Right cardiac atrium (tissue), 5 donors: ENCODE data around the gene CRHR1. TPM values are rescaled to one million over a fixed set of nuclear protein-coding genes. Genes with fewer than 3 reads are reported as not detected.
"Not testable (repeated sequence)": the region's sequence is repeated elsewhere in the genome, so short reads cannot be mapped to it uniquely, and the experiment has no call there.

Experiments used
- ATAC-seq, 2 donors: fragments of 200-7000 bp; cut with Tn5 transposase; one replicate each; pipeline versions ENCODE4 v1.8.0 to v1.9.1; 2020; ENCODE audit warnings: moderate library complexity in 2 of 2, mild to moderate bottlenecking in 1 of 2
- DNase-seq, 3 donors: peaks; one replicate each; pipeline ENCODE4 v3.0.0-alpha.2; 2020
- H3K27ac ChIP-seq: one replicate; pipeline ENCODE4 v1.5.1; 2013; ENCODE audit warnings: mild to moderate bottlenecking, low read length, control low read depth, moderate library complexity
- H3K27me3 ChIP-seq: one replicate; pipeline ENCODE4 v1.6.1; 2013; ENCODE audit not compliant: control insufficient read depth, insufficient read depth
- H3K4me1 ChIP-seq: one replicate; pipeline ENCODE4 v1.6.1; 2013; ENCODE audit warnings: low read length; ENCODE audit not compliant: control insufficient read depth, insufficient read depth
- H3K4me3 ChIP-seq: one replicate; pipeline ENCODE4 v1.5.1; 2013; ENCODE audit warnings: low read length, control low read depth
- H3K9me3 ChIP-seq: one replicate; pipeline ENCODE4 v1.6.1; 2013; ENCODE audit warnings: low read length; ENCODE audit not compliant: control insufficient read depth
- WGBS: extraction: QIAGEN DNeasy Blood & Tissue Kit; methylation state at CpG from one replicate; pipeline ENCODE4 v1.1.7; 2013; 5-methylcytosine and 5-hydroxymethylcytosine counted together
- intact Hi-C, 4 donors: fragments of 100-400 bp; cut with DNase I; formaldehyde crosslinking; loops; one replicate each; pipeline versions ENCODE4 v1.11.0 to v1.14.0; 2022 to 2023
- polyA plus RNA-seq: library from polyadenylated mRNA; stranded (reverse); fragments of 200-250 nt; gene quantifications from one replicate; pipeline ENCODE4 v1.2.3, GENCODE V29; 2013
- total RNA-seq, 4 donors: library from RNA; stranded (reverse); fragmentation: NEBNext Ultra II Directional; extraction: Animal tissue kit (Norgen Biotek cat#: 25700); gene quantifications; one replicate each; pipeline ENCODE4 v1.2.1, GENCODE V29; 2021
- donor health status: healthy with polysubstance abuse.
- donor health status: DM: no; HTN: yes; CAD: no.
- donor health status: DM: no; HTN: no; CAD: no.
- donor health status: DM: no; HTN: yes; CAD: no; lungs with severe emphysema.
- donor health status: DM: yes; HTN: yes; CAD: no.

The CRHR1 gene
- total and polyA plus RNA-seq, 5 donors: not detected

GRCh38 chr17:45855691-45856336 is 71.7 kb downstream of the CRHR1 start:
- no peaks in the 10 kb centered on the region for H3K9me3 ChIP-seq
- 61% methylated on average over 2 of the region's 2 CpGs for WGBS
- intact Hi-C loops: no loop called here
- no peaks in the 10 kb centered on the region for H3K4me1 ChIP-seq
- no peak for ATAC-seq
- DNase-seq: no peak
- no peak overlapping the region for H3K4me3 ChIP-seq
- H3K27me3 ChIP-seq: no peaks in the 10 kb centered on the region
- H3K27ac ChIP-seq: no peak overlapping the region

- no peak overlapping the region for H3K27ac ChIP-seq
- 30% methylated on average over 10 of the region's 10 CpGs for WGBS
- no peaks in the 10 kb centered on the region for H3K9me3 ChIP-seq
- H3K4me3 ChIP-seq: no peak overlapping the region
- intact Hi-C loops: no loop called here
- no peaks in the 10 kb centered on the region for H3K27me3 ChIP-seq
- DNase-seq (peak in 2 of 3 donors; percentile 37 to 69), ATAC-seq (peak; percentile 14 to 43)
- no peaks in the 10 kb centered on the region for H3K4me1 ChIP-seq
Measured at GRCh38 chr17:45857977-45858708, 74.0 kb downstream of the CRHR1 start.

GRCh38 chr17:45861165-45861564 is 77.0 kb downstream of the CRHR1 start:
- Histone ChIP-seq H3K27me3 (no peaks in the 10 kb centered on the region), H3K4me3 (no peak overlapping the region), H3K9me3 (no peaks in the 10 kb centered on the region), H3K4me1 (no peaks in the 10 kb centered on the region), H3K27ac (no peak overlapping the region)
- ATAC-seq (no peak), DNase-seq (no peak)
- intact Hi-C loops: no loop called here
- WGBS: 75% methylated on average over 7 of the region's 7 CpGs

- ATAC-seq, H3K4me1 ChIP-seq: not testable (repeated sequence)
Measured at GRCh38 chr17:45862127-45862526, 78.0 kb downstream of the CRHR1 start.

GRCh38 chr17:45863857-45864654 is 79.9 kb downstream of the CRHR1 start:
- intact Hi-C loops: no loop called here
- H3K27me3 ChIP-seq: no peaks in the 10 kb centered on the region

More at GRCh38 chr17:45862127-45862526, 78.0 kb downstream of the CRHR1 start:
- H3K9me3 ChIP-seq, intact Hi-C loops, H3K4me3 ChIP-seq, H3K27ac ChIP-seq, H3K27me3 ChIP-seq, DNase-seq: not testable (repeated sequence)
- 86% methylated on average over 9 of the region's 9 CpGs for WGBS

GRCh38 chr17:45867171-45867570 is 83.1 kb downstream of the CRHR1 start:
- Histone ChIP-seq H3K27me3 (no peaks in the 10 kb centered on the region), H3K27ac (no peak overlapping the region), H3K9me3 (no peaks in the 10 kb centered on the region), H3K4me3 (no peak overlapping the region), H3K4me1 (no peaks in the 10 kb centered on the region)
- intact Hi-C loops: no loop called here
- 72% methylated on average over 6 of the region's 6 CpGs for WGBS
- no peak for ATAC-seq
- DNase-seq: no peak

More at GRCh38 chr17:45863857-45864654, 79.9 kb downstream of the CRHR1 start:
- DNase-seq: no peak
- 48% methylated on average over 6 of the region's 6 CpGs for WGBS
- no peak overlapping the region for H3K27ac ChIP-seq
- H3K9me3 ChIP-seq: no peaks in the 10 kb centered on the region
- H3K4me1 ChIP-seq: no peaks in the 10 kb centered on the region
- ATAC-seq: no peak
- no peak overlapping the region for H3K4me3 ChIP-seq

- Histone ChIP-seq H3K27me3 (no peaks in the 10 kb centered on the region), H3K4me3 (no peak overlapping the region), H3K9me3 (no peaks in the 10 kb centered on the region), H3K4me1 (no peaks in the 10 kb centered on the region), H3K27ac (no peak overlapping the region)
- WGBS: 56% methylated on average over 8 of the region's 8 CpGs
- DNase-seq (no peak), ATAC-seq (no peak)
- intact Hi-C loops: no loop called here
Measured at GRCh38 chr17:45867702-45868101, 83.6 kb downstream of the CRHR1 start.

- Histone ChIP-seq H3K9me3 (no peaks in the 10 kb centered on the region), H3K27me3 (no peaks in the 10 kb centered on the region), H3K4me3 (no peak overlapping the region), H3K4me1 (no peaks in the 10 kb centered on the region), H3K27ac (no peak overlapping the region)
- 67% methylated on average over 5 of the region's 5 CpGs for WGBS
- DNase-seq (no peak), ATAC-seq (no peak)
- intact Hi-C loops: no loop called here
Measured at GRCh38 chr17:45868276-45868675, 84.2 kb downstream of the CRHR1 start.

GRCh38 chr17:45869676-45870341 is 85.7 kb downstream of the CRHR1 start:
- ATAC-seq (peak in 1 of 2 donors; percentile 32), DNase-seq (no peak)
- Histone ChIP-seq H3K4me3 (no peak overlapping the region), H3K4me1 (no peaks in the 10 kb centered on the region), H3K27ac (no peak overlapping the region), H3K27me3 (no peaks in the 10 kb centered on the region), H3K9me3 (no peaks in the 10 kb centered on the region)
- 61% methylated on average over 14 of the region's 14 CpGs for WGBS
- intact Hi-C loops: no loop called here

GRCh38 chr17:45870342-45870974 is 86.3 kb downstream of the CRHR1 start:
- WGBS: 42% methylated on average over 4 of the region's 4 CpGs
- Histone ChIP-seq H3K4me3 (no peak overlapping the region), H3K9me3 (no peaks in the 10 kb centered on the region), H3K27ac (no peak overlapping the region), H3K4me1 (no peaks in the 10 kb centered on the region), H3K27me3 (no peaks in the 10 kb centered on the region)
- intact Hi-C loops: no loop called here
- DNase-seq (no peak), ATAC-seq (no peak)
